Common myeloid progenitor, CD34-positive (primary cell): ENCODE data around the gene DVL1.
"Not testable (repeated sequence)": the region's sequence is repeated elsewhere in the genome, so short reads cannot be mapped to it uniquely, and the experiment has no call there.

Experiments
- CTCF ChIA-PET: fragments of 350-600 bp; sonication (Branson Sonifier 250); formaldehyde crosslinking; loops from one replicate; lab custom pipeline; 2021; ENCODE audit warnings: antibody characterized with exemption; lab: Charles Lee
- POLR2A ChIA-PET: fragments of 350-600 bp; sonication (Branson Sonifier 250); formaldehyde crosslinking; loops from one replicate; lab custom pipeline; 2021; ENCODE audit warnings: antibody characterized with exemption; lab: Charles Lee
- DNase-seq, 3 donors: peaks; one replicate each; pipeline versions ENCODE4 v3.0.0 to v3.0.0-alpha.2; 2013
- H3K27ac ChIP-seq, 2 experiments: 1 replicate in 1 of 2; 2 replicates in 1 of 2; pipeline ENCODE4 v1.7.0; 2013; ENCODE audit warnings: inconsistent platforms in 2 of 2, low read length in 2 of 2, mild to moderate bottlenecking in 2 of 2, low read depth in 1 of 2, moderate library complexity in 1 of 2; ENCODE audit not compliant: severe bottlenecking in 2 of 2, insufficient read depth in 1 of 2, poor library complexity in 1 of 2
- H3K27me3 ChIP-seq, 5 experiments: replicated peaks in 2 of 5; 1 replicate in 3 of 5; 2 replicates in 2 of 5; pipeline versions ENCODE4 v1.6.1 to v1.7.0; 2013; ENCODE audit warnings: low read length in 4 of 5, mild to moderate bottlenecking in 2 of 5, moderate library complexity in 2 of 5, inconsistent platforms in 1 of 5; ENCODE audit not compliant: insufficient read depth in 5 of 5, control insufficient read depth in 4 of 5
- H3K36me3 ChIP-seq, 4 experiments: 1 replicate in 2 of 4; 2 replicates in 2 of 4; pipeline versions ENCODE4 v1.6.1 to v1.7.0; 2013; ENCODE audit warnings: low read length in 3 of 4, control low read depth in 1 of 4, mild to moderate bottlenecking in 1 of 4; ENCODE audit not compliant: control insufficient read depth in 4 of 4, insufficient read depth in 4 of 4
- H3K4me1 ChIP-seq, 4 experiments: 1 replicate in 3 of 4; 2 replicates in 1 of 4; pipeline versions ENCODE4 v1.6.1 to v1.7.1; 2013; ENCODE audit warnings: low read length in 3 of 4, mild to moderate bottlenecking in 3 of 4, control low read depth in 1 of 4, inconsistent platforms in 1 of 4, moderate library complexity in 1 of 4; ENCODE audit not compliant: control insufficient read depth in 4 of 4, insufficient read depth in 4 of 4; ENCODE audit errors: control extremely low read depth in 1 of 4
- H3K4me3 ChIP-seq, 7 experiments: 1 replicate in 4 of 7; 2 replicates in 3 of 7; pipeline versions ENCODE4 v1.5.1 to v1.7.0; 2013; ENCODE audit warnings: mild to moderate bottlenecking in 7 of 7, low read length in 6 of 7, moderate library complexity in 6 of 7, inconsistent platforms in 2 of 7, low read depth in 2 of 7, control low read depth in 1 of 7; ENCODE audit not compliant: insufficient read depth in 4 of 7, control insufficient read depth in 1 of 7; ENCODE audit errors: extremely low read depth in 1 of 7
- H3K9me3 ChIP-seq, 5 experiments: 1 replicate in 4 of 5; 2 replicates in 1 of 5; pipeline versions ENCODE4 v1.6.1 to v1.7.1; 2013; ENCODE audit warnings: low read length in 4 of 5, mild to moderate bottlenecking in 2 of 5, inconsistent platforms in 1 of 5, low read depth in 1 of 5, moderate library complexity in 1 of 5; ENCODE audit not compliant: control insufficient read depth in 4 of 5, insufficient read depth in 2 of 5; ENCODE audit errors: control extremely low read depth in 1 of 5
- WGBS: methylation state at CpG from one replicate; pipeline ENCODE4 v1.1.5; 2013; ENCODE audit not compliant: insufficient coverage; 5-methylcytosine and 5-hydroxymethylcytosine counted together

Gene DVL1

DNA sequence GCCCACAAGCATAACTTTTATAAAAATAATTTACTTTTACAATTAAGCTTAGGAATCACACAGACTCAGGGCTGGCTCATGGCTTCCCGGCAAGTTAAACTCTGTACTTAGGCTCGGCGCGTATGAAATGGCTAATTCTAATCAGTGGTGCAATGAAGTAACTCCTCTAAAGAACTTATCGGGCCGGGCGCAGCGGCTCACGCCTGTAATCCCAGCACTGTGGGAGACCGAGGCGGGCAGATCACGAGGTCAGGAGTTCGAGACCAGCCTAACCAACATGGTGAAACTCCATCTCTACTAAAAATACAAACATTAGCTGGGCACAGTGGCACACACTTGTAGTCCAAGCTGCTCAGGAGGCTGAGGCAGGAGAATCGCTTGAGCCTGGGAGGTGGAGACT lies 20.9 kb upstream of the DVL1 start:
- peaks cover 0 to 15% (median 2%) of the 10 kb centered on the region in 5 experiments for H3K9me3 ChIP-seq
- POLR2A ChIA-PET, DNase-seq, H3K27ac ChIP-seq, H3K4me3 ChIP-seq: not testable (repeated sequence)
- CTCF ChIA-PET = interaction anchor here (1.8 to 3.7 kb wide), 2 partner anchors 11 to 17 kb away, joined by 6 to 27 read pairs; no protein-coding TSS in a partner anchor
- peaks cover 0 to 16% (median 5%) of the 10 kb centered on the region in 4 experiments for H3K36me3 ChIP-seq
- peaks cover 0 to 26% (median 0%) of the 10 kb centered on the region in 5 experiments for H3K27me3 ChIP-seq
- 98% methylated on average over 10 of the region's 14 CpGs for WGBS
- H3K4me1 ChIP-seq = peaks cover 0 to 37% (median 33%) of the 10 kb centered on the region in 4 experiments

DNA sequence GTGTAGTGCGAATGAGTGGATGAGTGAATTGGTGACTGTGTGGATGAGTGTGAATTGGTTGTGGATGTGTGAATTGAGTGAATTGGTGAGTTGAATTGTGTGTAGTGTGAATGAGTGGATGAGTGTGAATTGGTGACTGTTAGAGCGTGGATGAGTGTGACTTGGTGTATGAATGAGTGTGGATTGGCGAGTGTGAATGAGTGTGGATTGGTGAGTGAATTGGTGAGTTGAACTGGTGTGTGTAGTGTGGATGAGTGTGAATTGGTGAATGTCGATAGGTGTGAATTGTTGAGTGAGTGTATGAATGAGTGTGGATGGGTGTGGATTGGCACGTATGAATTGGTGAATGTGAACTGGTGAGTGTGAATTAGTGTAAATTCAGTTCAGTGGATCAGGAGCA lies 18.1 kb upstream of the DVL1 start:
- 98% methylated on average over 4 of the region's 5 CpGs for WGBS

DNA sequence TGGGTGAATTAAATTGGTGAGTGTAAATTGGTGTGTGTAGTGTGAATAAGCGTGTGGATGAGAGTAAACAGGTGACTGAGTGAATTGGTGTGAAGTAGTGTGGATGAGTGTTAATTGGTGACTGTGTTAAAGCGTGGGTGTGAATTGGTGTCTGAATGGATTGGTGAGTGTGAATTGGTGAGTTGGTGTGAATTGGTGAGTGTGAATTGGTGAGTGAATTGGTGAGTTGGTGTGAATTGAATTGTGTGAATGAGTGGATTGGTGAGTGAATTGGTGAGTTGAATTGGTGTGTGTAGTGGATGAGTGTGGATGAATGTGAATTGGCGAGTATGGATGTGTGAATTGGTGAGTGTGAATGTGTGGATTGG lies 17.5 kb upstream of the DVL1 start:
- peaks cover 0 to 38% (median under 1%) of the 10 kb centered on the region in 5 experiments for H3K27me3 ChIP-seq
- no peak overlapping the region for H3K27ac ChIP-seq
- DNase-seq = peak in 2 of 3 donors; percentile 55 to 80
- WGBS = 100% methylated on average over 3 of the region's 3 CpGs
- H3K9me3 ChIP-seq = peaks cover 0 to 15% (median 2%) of the 10 kb centered on the region in 5 experiments
- no peak overlapping the region for H3K4me3 ChIP-seq
- ChIA-PET CTCF (no interaction called here), POLR2A (no interaction called here)
- peaks cover 0 to 12% (median 11%) of the 10 kb centered on the region in 4 experiments for H3K4me1 ChIP-seq
- H3K36me3 ChIP-seq = peaks cover 0 to 5% (median 0%) of the 10 kb centered on the region in 4 experiments

More for the DNA sequence above, 18.1 kb upstream of the DVL1 start:
- H3K9me3 ChIP-seq = peaks cover 0 to 15% (median 2%) of the 10 kb centered on the region in 5 experiments
- peaks cover 0 to 5% (median 0%) of the 10 kb centered on the region in 4 experiments for H3K36me3 ChIP-seq
- ChIA-PET CTCF (no interaction called here), POLR2A (no interaction called here)
- H3K4me1 ChIP-seq = peaks cover 0 to 19% (median 18%) of the 10 kb centered on the region in 4 experiments
- peaks cover 0 to 32% (median 0%) of the 10 kb centered on the region in 5 experiments for H3K27me3 ChIP-seq
- H3K27ac ChIP-seq = no peak overlapping the region
- H3K4me3 ChIP-seq = no peak overlapping the region
- DNase-seq = peak in 2 of 3 donors; percentile 37 to 73

DNA sequence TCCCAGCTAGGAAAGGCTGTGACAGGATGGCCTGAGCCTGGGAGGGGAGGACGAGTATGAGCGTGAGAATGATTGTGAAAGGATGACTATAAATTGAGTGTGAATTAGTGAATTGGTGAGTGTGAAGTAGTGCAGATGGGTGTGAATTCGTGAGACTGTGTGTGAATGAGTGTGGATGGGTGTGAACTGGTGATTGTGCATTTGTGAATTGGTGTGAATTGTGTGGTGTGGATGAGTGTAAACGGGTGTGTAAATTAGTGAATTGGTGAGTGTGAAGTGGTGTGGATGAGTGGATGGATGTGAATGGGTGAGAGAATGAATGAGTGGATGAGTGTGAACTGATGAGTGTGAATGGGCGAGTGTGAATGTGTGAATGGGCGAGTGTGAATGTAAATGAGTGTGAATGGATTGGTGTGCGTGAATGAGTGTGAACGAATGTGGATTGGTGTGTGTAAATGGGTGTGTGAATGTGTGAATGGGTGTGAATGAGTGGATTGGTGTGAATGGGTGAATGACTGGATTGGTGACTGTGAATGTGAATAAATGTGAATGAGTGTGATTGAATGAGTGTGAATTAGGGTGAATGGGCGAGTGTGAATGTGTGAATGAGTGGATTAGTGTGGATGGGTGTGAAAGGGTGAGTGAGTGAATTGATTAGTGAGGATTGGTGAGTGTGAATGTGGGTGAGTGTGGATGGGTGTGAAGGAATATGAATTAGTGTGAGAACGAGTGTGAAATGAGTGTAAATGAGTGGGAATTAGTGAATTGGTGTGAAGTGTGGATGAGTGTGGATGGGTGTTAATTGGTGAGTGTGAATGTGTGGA lies 16.9 kb upstream of the DVL1 start:
- WGBS = 86% methylated on average over 10 of the region's 10 CpGs

DNA sequence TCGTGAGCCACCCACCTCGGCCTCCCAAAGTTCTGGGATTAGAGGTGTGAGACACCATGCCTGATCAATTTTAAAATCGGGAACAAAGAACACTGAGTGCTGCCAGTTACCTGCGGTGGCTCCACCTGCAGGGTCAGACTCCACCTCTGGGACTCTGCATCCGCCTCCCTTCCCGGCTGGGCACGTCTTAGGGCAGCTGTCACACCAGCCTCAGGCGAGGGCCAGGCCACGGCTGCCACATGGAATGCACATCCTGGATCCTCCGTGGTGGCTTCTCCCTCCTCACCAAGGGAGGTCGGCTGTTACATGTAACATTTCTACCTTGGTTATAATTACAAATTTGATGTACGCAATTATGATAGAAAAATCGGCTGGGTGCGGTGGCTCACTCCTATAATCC lies 15.0 kb upstream of the DVL1 start:
- Histone ChIP-seq H3K9me3 (peaks cover 0 to 15% (median 2%) of the 10 kb centered on the region in 5 experiments), H3K4me1 (no peaks in the 10 kb centered on the region), H3K27ac (no peak overlapping the region), H3K36me3 (no peaks in the 10 kb centered on the region), H3K4me3 (no peak overlapping the region), H3K27me3 (peaks cover 0 to 58% (median 14%) of the 10 kb centered on the region in 5 experiments)
- no peak for DNase-seq
- WGBS = 91% methylated on average over 11 of the region's 14 CpGs
- ChIA-PET POLR2A (no interaction called here), CTCF (interaction anchor here (1.3 kb wide), 1 partner anchor 72 kb away, joined by 4 read pairs; no protein-coding TSS in a partner anchor)

More for the DNA sequence above, 16.9 kb upstream of the DVL1 start:
- POLR2A ChIA-PET = no interaction called here
- Histone ChIP-seq H3K9me3 (peaks cover 0 to 15% (median 2%) of the 10 kb centered on the region in 5 experiments), H3K36me3 (no peaks in the 10 kb centered on the region), H3K27ac (no peak overlapping the region), H3K4me3 (no peak overlapping the region), H3K27me3 (peaks cover 0 to 44% (median 5%) of the 10 kb centered on the region in 5 experiments), H3K4me1 (peaks cover 0 to 6% (median 5%) of the 10 kb centered on the region in 4 experiments)
- CTCF ChIA-PET = interaction anchor here (1.2 kb wide), 1 partner anchor 8 kb away, joined by 3 read pairs; no protein-coding TSS in a partner anchor
- DNase-seq = peak in 1 of 3 donors; percentile 44

DNA sequence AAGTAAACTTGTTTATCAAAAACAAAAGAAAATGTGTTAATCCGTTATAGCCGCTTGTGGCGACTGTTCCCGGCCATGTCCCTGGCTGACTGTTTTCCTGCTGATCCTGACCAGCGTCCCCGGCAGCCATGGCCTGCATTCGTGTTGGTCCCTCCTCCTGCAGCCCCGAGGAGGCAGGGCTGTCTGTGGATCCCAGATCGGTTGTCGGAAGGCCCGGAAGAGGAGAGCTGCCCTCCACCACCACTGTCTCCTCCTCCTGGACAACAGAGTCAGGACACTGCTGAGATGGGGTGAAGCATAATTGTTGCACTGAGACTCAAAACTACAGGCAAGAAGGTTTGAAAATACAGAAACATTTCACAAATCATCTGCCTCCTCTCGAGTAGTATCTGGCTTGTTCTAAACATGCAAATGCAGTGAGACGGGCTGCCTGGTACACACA lies 12.8 kb upstream of the DVL1 start:
- no peak for DNase-seq
- WGBS = 34% methylated on average over 13 of the region's 13 CpGs
- POLR2A ChIA-PET = no interaction called here
- H3K4me3 ChIP-seq = no peak overlapping the region
- H3K4me1 ChIP-seq = peaks cover 0 to 5% (median 2%) of the 10 kb centered on the region in 4 experiments
- peaks cover 0 to 10% (median 0%) of the 10 kb centered on the region in 5 experiments for H3K9me3 ChIP-seq
- H3K27ac ChIP-seq = no peak overlapping the region
- CTCF ChIA-PET = no interaction called here
- H3K36me3 ChIP-seq = no peaks in the 10 kb centered on the region
- peaks cover 0 to 66% (median 20%) of the 10 kb centered on the region in 5 experiments for H3K27me3 ChIP-seq
